Measurements from ENCODE around the gene WNT9B. TPM values are rescaled to one million over a fixed set of nuclear protein-coding genes. Genes with fewer than 3 reads are reported as not detected.

The WNT9B gene
- total and polyA plus RNA-seq, 2 experiments from 2014 or later, result 0.17 TPM; not detected in 1

- DNase-seq (ENCODE audit: low spot score) (no peak), ATAC-seq (no peak)
- Mint-ChIP-seq H3K27ac (no peak overlapping the region), H3K4me1 (peaks cover 5% of the 10 kb centered on the region; the same call in 2 of the 3 replicates), H3K27me3 (ENCODE audit: insufficient read depth, low read depth, poor library complexity) (peaks cover 5% of the 10 kb centered on the region), H3K9me3 (no peaks in the 10 kb centered on the region), H3K4me3 (no peak overlapping the region), H3K36me3 (ENCODE audit: low read depth) (no peaks in the 10 kb centered on the region; the same call in 2 of the 3 replicates)
- H2AFZ ChIP-seq, result no peak overlapping the region
- no peak overlapping the region for H3K4me2 ChIP-seq
- no peaks in the 10 kb centered on the region for H4K20me1 ChIP-seq (replicated peaks; ENCODE audit: insufficient read depth)
- no peaks in the 10 kb centered on the region for H3K27me3 ChIP-seq (ENCODE audit: insufficient read depth)
- no peaks in the 10 kb centered on the region for H3K79me2 ChIP-seq (replicated peaks; ENCODE audit: insufficient read depth)
- no peak overlapping the region for H3K27ac ChIP-seq (ENCODE audit: low read depth)
- H3K36me3 ChIP-seq (ENCODE audit: insufficient read depth), result no peaks in the 10 kb centered on the region
- H3F3A ChIP-seq (replicated peaks; ENCODE audit: low read depth), result no peaks in the 10 kb centered on the region
- 0 out of 2 replicates have a peak, but pooled peaks cover under 1% of the 10 kb centered on the region for H3K9me2 ChIP-seq (ENCODE audit: insufficient read depth)
- no peak overlapping the region for H3K4me3 ChIP-seq
- no peaks in the 10 kb centered on the region for H3K4me1 ChIP-seq (ENCODE audit: insufficient read depth)
- TF ChIP-seq EZH2phosphoT487 (IDR thresholded peaks at IDR 0.05; ENCODE audit: unreplicated experiment), result no peak
- TF ChIP-seq, protein P1, sequence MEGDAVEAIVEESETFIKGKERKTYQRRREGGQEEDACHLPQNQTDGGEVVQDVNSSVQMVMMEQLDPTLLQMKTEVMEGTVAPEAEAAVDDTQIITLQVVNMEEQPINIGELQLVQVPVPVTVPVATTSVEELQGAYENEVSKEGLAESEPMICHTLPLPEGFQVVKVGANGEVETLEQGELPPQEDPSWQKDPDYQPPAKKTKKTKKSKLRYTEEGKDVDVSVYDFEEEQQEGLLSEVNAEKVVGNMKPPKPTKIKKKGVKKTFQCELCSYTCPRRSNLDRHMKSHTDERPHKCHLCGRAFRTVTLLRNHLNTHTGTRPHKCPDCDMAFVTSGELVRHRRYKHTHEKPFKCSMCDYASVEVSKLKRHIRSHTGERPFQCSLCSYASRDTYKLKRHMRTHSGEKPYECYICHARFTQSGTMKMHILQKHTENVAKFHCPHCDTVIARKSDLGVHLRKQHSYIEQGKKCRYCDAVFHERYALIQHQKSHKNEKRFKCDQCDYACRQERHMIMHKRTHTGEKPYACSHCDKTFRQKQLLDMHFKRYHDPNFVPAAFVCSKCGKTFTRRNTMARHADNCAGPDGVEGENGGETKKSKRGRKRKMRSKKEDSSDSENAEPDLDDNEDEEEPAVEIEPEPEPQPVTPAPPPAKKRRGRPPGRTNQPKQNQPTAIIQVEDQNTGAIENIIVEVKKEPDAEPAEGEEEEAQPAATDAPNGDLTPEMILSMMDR (conservative IDR thresholded peaks at IDR 0.05; ENCODE audit: low read depth in 2 of 2), result no peak
- no peak for TF ChIP-seq CREB1 (CRISPR knock-in tag; IDR thresholded peaks at IDR 0.05; ENCODE audit: low read depth)
- TF ChIP-seq, protein P2, sequence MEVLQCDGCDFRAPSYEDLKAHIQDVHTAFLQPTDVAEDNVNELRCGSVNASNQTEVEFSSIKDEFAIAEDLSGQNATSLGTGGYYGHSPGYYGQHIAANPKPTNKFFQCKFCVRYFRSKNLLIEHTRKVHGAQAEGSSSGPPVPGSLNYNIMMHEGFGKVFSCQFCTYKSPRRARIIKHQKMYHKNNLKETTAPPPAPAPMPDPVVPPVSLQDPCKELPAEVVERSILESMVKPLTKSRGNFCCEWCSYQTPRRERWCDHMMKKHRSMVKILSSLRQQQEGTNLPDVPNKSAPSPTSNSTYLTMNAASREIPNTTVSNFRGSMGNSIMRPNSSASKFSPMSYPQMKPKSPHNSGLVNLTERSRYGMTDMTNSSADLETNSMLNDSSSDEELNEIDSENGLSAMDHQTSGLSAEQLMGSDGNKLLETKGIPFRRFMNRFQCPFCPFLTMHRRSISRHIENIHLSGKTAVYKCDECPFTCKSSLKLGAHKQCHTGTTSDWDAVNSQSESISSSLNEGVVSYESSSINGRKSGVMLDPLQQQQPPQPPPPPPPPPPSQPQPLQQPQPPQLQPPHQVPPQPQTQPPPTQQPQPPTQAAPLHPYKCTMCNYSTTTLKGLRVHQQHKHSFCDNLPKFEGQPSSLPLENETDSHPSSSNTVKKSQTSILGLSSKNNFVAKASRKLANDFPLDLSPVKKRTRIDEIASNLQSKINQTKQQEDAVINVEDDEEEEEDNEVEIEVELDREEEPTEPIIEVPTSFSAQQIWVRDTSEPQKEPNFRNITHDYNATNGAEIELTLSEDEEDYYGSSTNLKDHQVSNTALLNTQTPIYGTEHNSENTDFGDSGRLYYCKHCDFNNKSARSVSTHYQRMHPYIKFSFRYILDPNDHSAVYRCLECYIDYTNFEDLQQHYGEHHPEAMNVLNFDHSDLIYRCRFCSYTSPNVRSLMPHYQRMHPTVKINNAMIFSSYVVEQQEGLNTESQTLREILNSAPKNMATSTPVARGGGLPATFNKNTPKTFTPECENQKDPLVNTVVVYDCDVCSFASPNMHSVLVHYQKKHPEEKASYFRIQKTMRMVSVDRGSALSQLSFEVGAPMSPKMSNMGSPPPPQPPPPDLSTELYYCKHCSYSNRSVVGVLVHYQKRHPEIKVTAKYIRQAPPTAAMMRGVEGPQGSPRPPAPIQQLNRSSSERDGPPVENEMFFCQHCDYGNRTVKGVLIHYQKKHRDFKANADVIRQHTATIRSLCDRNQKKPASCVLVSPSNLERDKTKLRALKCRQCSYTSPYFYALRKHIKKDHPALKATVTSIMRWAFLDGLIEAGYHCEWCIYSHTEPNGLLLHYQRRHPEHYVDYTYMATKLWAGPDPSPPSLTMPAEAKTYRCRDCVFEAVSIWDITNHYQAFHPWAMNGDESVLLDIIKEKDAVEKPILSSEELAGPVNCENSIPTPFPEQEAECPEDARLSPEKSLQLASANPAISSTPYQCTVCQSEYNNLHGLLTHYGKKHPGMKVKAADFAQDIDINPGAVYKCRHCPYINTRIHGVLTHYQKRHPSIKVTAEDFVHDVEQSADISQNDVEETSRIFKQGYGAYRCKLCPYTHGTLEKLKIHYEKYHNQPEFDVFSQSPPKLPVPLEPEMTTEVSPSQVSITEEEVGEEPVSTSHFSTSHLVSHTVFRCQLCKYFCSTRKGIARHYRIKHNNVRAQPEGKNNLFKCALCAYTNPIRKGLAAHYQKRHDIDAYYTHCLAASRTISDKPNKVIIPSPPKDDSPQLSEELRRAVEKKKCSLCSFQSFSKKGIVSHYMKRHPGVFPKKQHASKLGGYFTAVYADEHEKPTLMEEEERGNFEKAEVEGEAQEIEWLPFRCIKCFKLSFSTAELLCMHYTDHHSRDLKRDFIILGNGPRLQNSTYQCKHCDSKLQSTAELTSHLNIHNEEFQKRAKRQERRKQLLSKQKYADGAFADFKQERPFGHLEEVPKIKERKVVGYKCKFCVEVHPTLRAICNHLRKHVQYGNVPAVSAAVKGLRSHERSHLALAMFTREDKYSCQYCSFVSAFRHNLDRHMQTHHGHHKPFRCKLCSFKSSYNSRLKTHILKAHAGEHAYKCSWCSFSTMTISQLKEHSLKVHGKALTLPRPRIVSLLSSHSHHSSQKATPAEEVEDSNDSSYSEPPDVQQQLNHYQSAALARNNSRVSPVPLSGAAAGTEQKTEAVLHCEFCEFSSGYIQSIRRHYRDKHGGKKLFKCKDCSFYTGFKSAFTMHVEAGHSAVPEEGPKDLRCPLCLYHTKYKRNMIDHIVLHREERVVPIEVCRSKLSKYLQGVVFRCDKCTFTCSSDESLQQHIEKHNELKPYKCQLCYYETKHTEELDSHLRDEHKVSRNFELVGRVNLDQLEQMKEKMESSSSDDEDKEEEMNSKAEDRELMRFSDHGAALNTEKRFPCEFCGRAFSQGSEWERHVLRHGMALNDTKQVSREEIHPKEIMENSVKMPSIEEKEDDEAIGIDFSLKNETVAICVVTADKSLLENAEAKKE (CRISPR knock-in tag; IDR thresholded peaks at IDR 0.05), result no peak
- no peak for TF ChIP-seq EZH2 (IDR thresholded peaks at IDR 0.05; ENCODE audit: low read depth, unreplicated experiment)
Measured at GRCh38 chr17:46916623-46917022, 65.2 kb downstream of the WNT9B start.

Data from GM23338 (cell line).